DND-41 (cell line): ENCODE results near the gene OSBPL1A.

ENCODE experiments used
- ATAC-seq: fragments of 200-7000 bp; cut with Tn5 transposase; 3 replicates; pipeline ENCODE4 v1.9.1; 2021; ENCODE audit warnings: low read depth; ENCODE audit not compliant: insufficient read depth
- DNase-seq: peaks from one replicate; pipeline ENCODE4 v3.0.0-alpha.2; 2020
- H2AFZ ChIP-seq: 2 replicates; pipeline ENCODE4 v1.6.0; 2012; ENCODE audit warnings: low read depth, low read length
- H3K27ac ChIP-seq: 2 replicates; pipeline ENCODE4 v1.5.1; 2012; ENCODE audit warnings: low read length, inconsistent platforms
- H3K27me3 ChIP-seq: fragments of 200-600 bp; sonication (generic); 2 replicates; pipeline ENCODE4 v1.6.0; 2012; ENCODE audit warnings: low read length, mild to moderate bottlenecking, inconsistent platforms; ENCODE audit not compliant: insufficient read depth, poor library complexity
- H3K36me3 ChIP-seq: 2 replicates; pipeline ENCODE4 v1.5.1; 2012; ENCODE audit warnings: low read length, inconsistent platforms; ENCODE audit not compliant: insufficient read depth
- H3K4me1 ChIP-seq: 2 replicates; pipeline ENCODE4 v1.5.1; 2012; ENCODE audit warnings: mild to moderate bottlenecking, low read length; ENCODE audit not compliant: insufficient read depth
- H3K4me2 ChIP-seq: 2 replicates; pipeline ENCODE4 v1.6.0; 2012; ENCODE audit warnings: mild to moderate bottlenecking, moderate library complexity, low read length, inconsistent platforms; ENCODE audit not compliant: insufficient read depth
- H3K4me3 ChIP-seq, 2 experiments: fragments of 200-600 bp in 1 of 2; shearing (Covaris generic) in 1 of 2; 2 replicates each; pipeline ENCODE4 v1.5.1; 2012 to 2016; ENCODE audit warnings: inconsistent platforms in 2 of 2, low read length in 2 of 2, mild to moderate bottlenecking in 2 of 2, low read depth in 1 of 2, moderate library complexity in 1 of 2
- H3K79me2 ChIP-seq: 2 replicates; pipeline ENCODE4 v1.6.0; 2012; ENCODE audit warnings: low read length, inconsistent platforms; ENCODE audit not compliant: insufficient read depth
- H3K9ac ChIP-seq: 2 replicates; pipeline ENCODE4 v1.6.0; 2012; ENCODE audit warnings: low read depth, mild to moderate bottlenecking, inconsistent platforms, low read length, moderate library complexity
- H3K9me3 ChIP-seq: 2 replicates; pipeline ENCODE4 v1.5.1; 2012; ENCODE audit warnings: low read length, moderate library complexity, mild to moderate bottlenecking, inconsistent platforms; ENCODE audit not compliant: insufficient read depth, severe bottlenecking
- H4K20me1 ChIP-seq: 2 replicates; pipeline ENCODE4 v1.6.0; 2012; ENCODE audit warnings: low read length; ENCODE audit not compliant: insufficient read depth
- CTCF ChIP-seq: IDR thresholded peaks from 2 replicates; pipeline ENCODE4 v1.5.1; 2012; ENCODE audit warnings: borderline replicate concordance, low read length, moderate library complexity, mild to moderate bottlenecking; ENCODE audit not compliant: poor library complexity, severe bottlenecking; ENCODE audit errors: extremely low read depth
- EZH2 ChIP-seq: IDR thresholded peaks from 3 replicates; pipeline ENCODE4 v1.6.1; 2012; ENCODE audit warnings: borderline replicate concordance, low read depth, mild to moderate bottlenecking, moderate library complexity, low read length, inconsistent platforms; ENCODE audit not compliant: severe bottlenecking

The OSBPL1A gene

DNA sequence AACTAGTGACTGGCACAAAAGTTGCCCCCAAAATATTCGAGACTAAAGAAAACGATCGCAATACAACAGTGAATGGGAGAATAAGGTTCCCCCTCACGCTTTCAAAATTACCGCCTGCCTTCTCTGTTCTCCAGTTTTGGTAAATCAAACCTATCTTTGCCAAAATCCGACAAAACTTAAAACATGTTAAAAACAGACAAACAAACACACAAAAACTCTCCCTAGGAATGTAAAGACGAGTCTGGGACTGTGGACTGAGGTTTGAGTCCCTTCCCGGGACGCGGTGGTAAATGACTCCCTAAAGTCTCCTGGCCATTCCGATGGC, 28.4 kb upstream of the OSBPL1A start:
- no peak overlapping the region for H3K27ac ChIP-seq
- no peaks in the 10 kb centered on the region for H3K36me3 ChIP-seq
- DNase-seq (no peak), ATAC-seq (no peak)
- H3K27me3 ChIP-seq: peaks cover 2% of the 10 kb centered on the region
- TF ChIP-seq CTCF (no peak), EZH2 (no peak)
- H3K9me3 ChIP-seq: no peaks in the 10 kb centered on the region
- no peaks in the 10 kb centered on the region for H4K20me1 ChIP-seq
- H2AFZ ChIP-seq: no peak overlapping the region
- no peaks in the 10 kb centered on the region for H3K79me2 ChIP-seq
- H3K4me1 ChIP-seq: no peaks in the 10 kb centered on the region
- H3K4me3 ChIP-seq: no peak overlapping the region
- H3K9ac ChIP-seq: no peak overlapping the region
- H3K4me2 ChIP-seq: no peak overlapping the region

GRCh38 chr18:24421831-24422230, 24.2 kb upstream of the OSBPL1A start:
- TF ChIP-seq CTCF (no peak), EZH2 (no peak)
- Histone ChIP-seq H3K27me3 (peaks cover 2% of the 10 kb centered on the region), H3K9ac (no peak overlapping the region), H2AFZ (no peak overlapping the region), H4K20me1 (no peaks in the 10 kb centered on the region), H3K79me2 (no peaks in the 10 kb centered on the region), H3K4me2 (no peak overlapping the region), H3K4me3 (no peak overlapping the region), H3K36me3 (no peaks in the 10 kb centered on the region), H3K27ac (no peak overlapping the region), H3K9me3 (no peaks in the 10 kb centered on the region), H3K4me1 (no peaks in the 10 kb centered on the region)
- ATAC-seq (no peak), DNase-seq (no peak)

GRCh38 chr18:24420551-24420950, 22.9 kb upstream of the OSBPL1A start:
- Histone ChIP-seq H4K20me1 (no peaks in the 10 kb centered on the region), H3K27ac (no peak overlapping the region), H3K79me2 (no peaks in the 10 kb centered on the region), H2AFZ (no peak overlapping the region), H3K36me3 (no peaks in the 10 kb centered on the region), H3K4me3 (no peak overlapping the region), H3K27me3 (peaks cover 7% of the 10 kb centered on the region), H3K9ac (no peak overlapping the region), H3K4me1 (no peaks in the 10 kb centered on the region), H3K9me3 (no peaks in the 10 kb centered on the region), H3K4me2 (no peak overlapping the region)
- DNase-seq: no peak
- no peak for TF ChIP-seq CTCF
- TF ChIP-seq EZH2: no peak
- no peak for ATAC-seq

- no peaks in the 10 kb centered on the region for H3K79me2 ChIP-seq
- H3K4me3 ChIP-seq: no peak overlapping the region
- no peak overlapping the region for H3K27ac ChIP-seq
- no peak overlapping the region for H2AFZ ChIP-seq
- no peak for TF ChIP-seq CTCF
- no peak for TF ChIP-seq EZH2
- no peak overlapping the region for H3K9ac ChIP-seq
- H3K4me2 ChIP-seq: no peak overlapping the region
- DNase-seq (no peak), ATAC-seq (no peak)
- no peaks in the 10 kb centered on the region for H3K36me3 ChIP-seq
- no peaks in the 10 kb centered on the region for H4K20me1 ChIP-seq
- no peaks in the 10 kb centered on the region for H3K9me3 ChIP-seq
- no peaks in the 10 kb centered on the region for H3K4me1 ChIP-seq
- peaks cover 6% of the 10 kb centered on the region for H3K27me3 ChIP-seq
Observed at GRCh38 chr18:24417480-24417879, 19.9 kb upstream of the OSBPL1A start.
